Activated naive CD4-positive, alpha-beta T cell treated with anti-CD3 and anti-CD28 coated beads for 36 hours (primary cell): ENCODE data around the gene KRTAP5-8. TPM values are rescaled to one million over a fixed set of nuclear protein-coding genes. Genes with fewer than 3 reads are reported as not detected.

Experiments used
- CTCF ChIA-PET: fragments of 350-600 bp; sonication (Branson Sonifier 250); formaldehyde crosslinking; loops from one replicate; lab custom pipeline; 2021; ENCODE audit warnings: antibody characterized with exemption; lab: Charles Lee
- DNase-seq: peaks from one replicate; pipeline ENCODE4 v3.0.0-alpha.2; 2020
- H3K27ac Mint-ChIP-seq: one replicate; pipeline ENCODE4 v1.8.0; 2021; ENCODE audit warnings: mild to moderate bottlenecking, mixed read lengths
- H3K27me3 Mint-ChIP-seq: one replicate; pipeline ENCODE4 v1.8.0; 2021; ENCODE audit warnings: low read depth, mixed read lengths
- H3K36me3 Mint-ChIP-seq: one replicate; pipeline ENCODE4 v1.8.0; 2021; ENCODE audit warnings: low read depth, mixed read lengths
- H3K4me1 Mint-ChIP-seq: one replicate; pipeline ENCODE4 v1.8.0; 2021; ENCODE audit warnings: low read depth, mixed read lengths
- H3K4me3 Mint-ChIP-seq: one replicate; pipeline ENCODE4 v1.8.0; 2021; ENCODE audit warnings: mild to moderate bottlenecking, moderate library complexity, mixed read lengths
- H3K9me3 Mint-ChIP-seq: one replicate; pipeline ENCODE4 v1.8.0; 2021; ENCODE audit warnings: mixed read lengths
- intact Hi-C: fragments of 100-400 bp; cut with micrococcal nuclease; formaldehyde crosslinking; loops from one replicate; pipeline ENCODE4 v1.15.1; 2023
- total RNA-seq, 2 experiments: library from RNA; stranded (reverse); gene quantifications; one replicate each; pipeline ENCODE4 v1.2.3, GENCODE V29; 2021

Gene KRTAP5-8
- total RNA-seq, 2 experiments from 2014 or later, result not detected

DNA sequence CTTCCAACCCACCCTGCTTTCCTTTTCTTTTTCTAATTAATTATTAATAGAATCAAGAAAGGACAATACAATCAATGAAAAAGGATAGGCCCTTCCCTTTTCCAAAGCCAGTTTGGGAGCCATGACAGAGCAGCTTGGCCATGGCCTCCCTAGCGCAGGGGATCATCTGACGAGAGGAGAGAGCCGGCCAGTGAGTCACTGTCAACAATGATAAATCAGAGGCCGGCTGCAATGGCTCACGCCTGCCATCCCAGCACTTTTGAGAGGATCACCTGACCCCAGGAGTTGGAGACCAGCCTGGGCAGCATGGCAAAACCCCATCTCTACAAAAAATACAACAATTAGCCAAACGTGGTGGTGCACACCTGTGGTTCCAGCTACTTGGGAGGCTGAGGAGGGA lies 38.3 kb upstream of the KRTAP5-8 start:
- CTCF ChIA-PET, result no interaction called here
- Mint-ChIP-seq H3K4me1 (peaks cover 2% of the 10 kb centered on the region), H3K36me3 (peaks cover 67% of the 10 kb centered on the region), H3K27me3 (no peaks in the 10 kb centered on the region), H3K27ac (no peak overlapping the region), H3K9me3 (no peaks in the 10 kb centered on the region), H3K4me3 (no peak overlapping the region)
- DNase-seq, result no peak
- intact Hi-C loops, result no loop called here

DNA sequence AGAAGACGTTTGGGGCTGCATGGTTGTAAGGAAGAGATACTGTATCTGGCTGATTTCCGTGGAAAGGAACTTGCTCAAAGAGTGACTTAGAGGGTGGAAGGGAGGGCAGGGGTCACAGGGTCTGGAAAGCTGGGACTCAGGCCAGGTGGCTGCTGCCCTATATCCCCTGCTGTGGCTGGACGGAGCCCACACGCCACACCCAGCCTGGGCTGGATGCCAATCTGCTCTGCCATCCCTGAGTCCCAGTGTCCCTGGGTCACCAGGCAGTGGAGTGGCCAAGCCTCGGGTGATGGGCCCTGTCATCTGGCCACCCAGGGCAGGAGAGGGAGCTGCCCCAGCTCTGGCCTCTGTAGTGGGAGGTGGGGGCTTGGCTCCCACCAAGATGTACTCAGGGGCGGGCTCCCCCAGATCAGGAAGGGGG lies 37.2 kb upstream of the KRTAP5-8 start:
- DNase-seq, result no peak
- Mint-ChIP-seq H3K9me3 (peaks cover 2% of the 10 kb centered on the region), H3K36me3 (peaks cover 65% of the 10 kb centered on the region), H3K4me3 (no peak overlapping the region), H3K4me1 (peaks cover 2% of the 10 kb centered on the region), H3K27me3 (no peaks in the 10 kb centered on the region), H3K27ac (no peak overlapping the region)
- intact Hi-C loops, result no loop called here
- CTCF ChIA-PET, result no interaction called here

DNA sequence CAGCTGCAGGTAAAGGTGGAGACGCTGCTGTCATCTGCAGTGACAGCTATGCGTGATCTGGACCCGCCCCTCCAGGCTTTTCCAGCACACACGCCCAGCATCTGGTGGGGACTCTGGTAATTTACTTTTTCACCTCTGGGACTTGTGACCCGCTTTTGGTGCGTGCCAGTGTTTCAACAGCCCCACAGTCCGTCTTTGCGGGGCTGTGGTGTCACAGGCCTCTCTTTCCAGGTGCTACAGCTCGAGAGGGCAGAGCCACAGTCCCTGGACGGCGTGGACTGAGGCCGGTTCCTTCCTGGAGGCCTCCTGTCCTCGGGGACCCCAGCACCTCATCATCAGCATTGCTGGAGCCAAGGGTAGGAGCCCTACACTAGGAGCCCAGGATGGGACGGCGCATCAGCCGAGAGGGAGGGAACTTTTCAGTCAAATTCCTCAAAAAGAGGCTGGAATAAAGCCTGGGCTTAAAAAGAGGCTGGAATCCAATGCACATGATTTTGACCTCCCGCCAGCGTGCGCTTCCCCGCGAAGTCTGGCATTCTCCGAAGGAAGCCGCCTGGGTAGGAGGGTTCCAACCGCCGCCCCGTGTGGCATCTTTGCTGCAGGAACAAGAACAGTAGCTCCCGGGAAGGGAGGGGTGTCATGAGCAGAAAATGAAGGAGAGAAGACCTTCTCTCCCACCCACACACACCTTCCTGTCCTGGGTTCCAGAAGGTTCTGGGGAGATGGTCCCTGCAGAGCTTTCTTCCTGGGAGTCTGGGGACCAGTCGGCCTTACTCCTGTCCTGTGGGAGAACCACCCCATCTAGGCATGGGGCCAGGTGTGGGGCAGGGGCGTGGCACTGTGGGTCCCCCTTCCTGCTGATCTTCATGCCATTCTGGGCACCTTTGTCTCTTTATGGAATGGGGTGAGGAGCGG lies 36.5 kb upstream of the KRTAP5-8 start:
- Mint-ChIP-seq H3K4me3 (no peak overlapping the region), H3K27ac (no peak overlapping the region), H3K9me3 (peaks cover 8% of the 10 kb centered on the region), H3K36me3 (peaks cover 67% of the 10 kb centered on the region), H3K27me3 (no peaks in the 10 kb centered on the region), H3K4me1 (peaks cover 2% of the 10 kb centered on the region)
- intact Hi-C loops, result no loop called here
- CTCF ChIA-PET, result no interaction called here
- no peak for DNase-seq

DNA sequence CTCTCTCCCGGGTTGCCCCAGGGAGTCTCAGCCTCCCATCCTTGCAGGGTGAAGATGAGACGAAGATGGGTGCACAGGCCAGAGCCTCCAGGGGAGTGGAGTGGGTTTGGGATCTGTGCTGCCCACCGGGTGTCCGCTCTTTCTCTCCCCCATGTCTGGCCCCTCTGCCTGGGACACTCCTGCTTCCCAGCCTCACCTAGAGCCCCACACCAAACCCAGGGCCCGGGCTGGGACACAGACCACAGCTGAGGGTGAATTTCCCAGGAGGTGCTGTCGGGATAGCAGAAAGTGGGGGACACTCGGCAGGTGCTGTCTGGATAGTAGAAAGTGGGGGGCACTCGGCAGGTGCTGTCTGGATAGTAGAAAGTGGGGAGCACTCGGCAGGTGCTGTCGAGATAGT lies 35.8 kb upstream of the KRTAP5-8 start:
- Mint-ChIP-seq H3K9me3 (peaks cover 15% of the 10 kb centered on the region), H3K4me1 (peaks cover 2% of the 10 kb centered on the region), H3K27me3 (no peaks in the 10 kb centered on the region), H3K27ac (no peak overlapping the region), H3K36me3 (peaks cover 68% of the 10 kb centered on the region), H3K4me3 (no peak overlapping the region)
- CTCF ChIA-PET, result no interaction called here
- DNase-seq, result no peak
- intact Hi-C loops, result no loop called here

DNA sequence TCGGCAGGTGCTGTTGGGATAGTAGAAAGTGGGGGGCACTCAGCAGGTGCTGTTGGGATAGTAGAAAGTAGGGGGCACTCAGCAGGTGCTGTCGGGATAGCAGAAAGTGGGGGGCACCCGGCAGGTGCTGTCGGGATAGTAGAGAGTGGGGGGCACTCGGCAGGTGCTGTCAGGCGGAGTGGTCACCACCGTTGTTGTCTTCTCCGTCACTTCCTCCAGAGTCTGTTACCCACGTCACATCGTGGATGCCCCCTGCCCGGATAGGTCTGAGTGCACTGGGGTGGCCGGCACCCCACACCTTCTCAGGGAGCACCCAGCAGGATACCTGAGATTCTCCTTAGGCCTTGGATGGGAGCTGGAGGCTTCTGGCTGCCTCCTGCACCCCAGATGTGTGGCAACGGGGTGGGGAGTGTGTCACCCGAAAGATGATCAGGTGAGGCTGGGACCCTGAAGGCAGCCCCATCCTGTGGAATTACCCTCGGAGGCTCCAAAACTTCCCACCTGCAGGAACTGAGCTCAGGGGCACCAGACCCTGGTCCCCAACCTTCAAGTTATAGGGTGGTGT lies 34.9 kb upstream of the KRTAP5-8 start:
- Mint-ChIP-seq H3K4me1 (peaks cover 2% of the 10 kb centered on the region), H3K9me3 (peaks cover 19% of the 10 kb centered on the region), H3K27ac (no peak overlapping the region), H3K27me3 (no peaks in the 10 kb centered on the region), H3K4me3 (no peak overlapping the region), H3K36me3 (peaks cover 63% of the 10 kb centered on the region)
- DNase-seq, result no peak
- CTCF ChIA-PET, result no interaction called here
- intact Hi-C loops, result no loop called here

DNA sequence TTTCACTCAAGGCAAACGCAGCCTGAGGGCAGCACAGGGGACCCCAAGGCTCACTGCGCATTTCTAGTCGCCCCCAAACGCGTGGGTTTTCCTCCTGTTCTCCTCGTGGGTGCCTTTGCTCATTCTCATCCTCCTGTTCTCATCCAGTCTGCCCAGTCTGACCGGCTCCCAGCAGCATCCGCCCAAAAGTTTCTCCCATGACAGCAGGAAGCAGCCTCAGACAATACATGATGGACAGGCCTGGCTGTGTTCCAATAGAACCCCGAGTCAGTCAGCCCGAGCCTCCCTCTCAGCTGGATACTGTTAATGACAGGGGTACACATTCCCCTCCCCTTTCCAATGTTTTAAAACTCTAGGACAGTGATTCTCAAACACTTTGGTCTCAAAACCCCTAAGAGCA lies 33.3 kb upstream of the KRTAP5-8 start:
- no peak for DNase-seq
- H3K36me3 Mint-ChIP-seq, result peaks cover 56% of the 10 kb centered on the region
- CTCF ChIA-PET, result no interaction called here
- H3K27ac Mint-ChIP-seq, result no peak overlapping the region
- H3K27me3 Mint-ChIP-seq, result no peaks in the 10 kb centered on the region
- intact Hi-C loops, result no loop called here
- H3K9me3 Mint-ChIP-seq, result peaks cover 33% of the 10 kb centered on the region
- H3K4me1 Mint-ChIP-seq, result no peaks in the 10 kb centered on the region
- H3K4me3 Mint-ChIP-seq, result no peak overlapping the region

DNA sequence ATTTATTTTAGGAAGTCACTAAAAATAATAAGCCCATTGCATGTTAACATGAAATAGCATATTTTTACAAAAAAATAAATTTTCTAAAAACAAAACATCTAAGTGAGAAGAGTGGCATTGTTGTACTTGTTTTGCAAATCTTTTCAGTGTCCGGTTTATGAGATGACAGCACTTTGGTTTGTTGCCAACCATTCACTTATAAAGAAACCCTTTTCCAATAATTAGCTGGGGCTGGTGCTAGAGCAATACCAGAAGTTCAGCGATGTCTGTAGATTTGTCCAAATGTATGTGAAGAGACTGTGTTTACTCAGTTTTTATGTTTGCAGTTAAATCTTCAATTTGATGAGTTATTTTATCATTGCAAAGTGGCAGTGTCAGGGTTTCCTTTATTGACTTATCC lies 32.8 kb upstream of the KRTAP5-8 start:
- intact Hi-C loops, result no loop called here
- no peaks in the 10 kb centered on the region for H3K27me3 Mint-ChIP-seq
- CTCF ChIA-PET, result no interaction called here
- no peak overlapping the region for H3K4me3 Mint-ChIP-seq
- peaks cover 54% of the 10 kb centered on the region for H3K36me3 Mint-ChIP-seq
- no peak overlapping the region for H3K27ac Mint-ChIP-seq
- H3K9me3 Mint-ChIP-seq, result peaks cover 38% of the 10 kb centered on the region
- no peaks in the 10 kb centered on the region for H3K4me1 Mint-ChIP-seq
- DNase-seq, result no peak

DNA sequence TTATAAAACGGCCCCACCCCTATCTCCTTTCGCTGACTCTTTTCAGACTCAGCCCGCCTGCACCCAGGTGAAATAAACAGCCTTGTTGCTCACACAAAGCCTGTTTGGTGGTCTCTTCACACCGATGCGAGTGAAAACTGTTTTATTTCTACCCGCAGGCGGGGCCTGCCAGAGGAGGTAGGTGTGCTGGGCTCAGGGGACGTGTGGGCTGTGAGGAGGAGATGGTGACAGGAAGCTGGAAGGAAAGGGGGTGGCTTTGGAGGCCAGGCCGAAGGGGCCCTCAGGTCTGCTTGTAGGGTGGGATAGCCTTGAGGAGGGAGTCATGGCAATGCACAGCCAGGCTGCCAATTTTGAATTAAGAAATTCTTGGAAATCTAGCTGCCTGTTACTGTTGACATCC lies 32.0 kb upstream of the KRTAP5-8 start:
- H3K27me3 Mint-ChIP-seq, result no peaks in the 10 kb centered on the region
- no peak overlapping the region for H3K27ac Mint-ChIP-seq
- peaks cover 46% of the 10 kb centered on the region for H3K36me3 Mint-ChIP-seq
- H3K4me3 Mint-ChIP-seq, result no peak overlapping the region
- H3K9me3 Mint-ChIP-seq, result peaks cover 39% of the 10 kb centered on the region
- no peaks in the 10 kb centered on the region for H3K4me1 Mint-ChIP-seq
- CTCF ChIA-PET, result no interaction called here
- intact Hi-C loops, result no loop called here
- DNase-seq, result no peak

DNA sequence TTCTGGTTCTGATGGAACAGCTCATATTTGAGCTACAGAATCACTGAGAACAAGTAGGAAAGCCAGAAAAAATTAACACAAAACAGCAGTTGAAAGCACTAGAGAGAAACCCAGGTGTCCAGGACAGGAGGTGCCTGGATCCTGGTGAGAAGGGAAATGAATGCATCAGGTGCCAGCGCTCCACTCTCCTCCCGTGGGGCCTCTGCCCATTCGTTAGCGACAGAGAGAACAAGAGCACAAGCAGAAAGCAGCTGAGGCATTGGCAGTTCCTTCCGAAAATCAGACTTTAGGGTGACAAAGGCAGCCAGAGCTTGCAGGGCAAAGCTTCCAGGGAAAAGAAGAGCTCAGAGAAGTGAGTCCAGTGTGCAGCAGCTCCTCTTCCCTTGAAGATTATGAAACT lies 30.7 kb upstream of the KRTAP5-8 start:
- H3K27ac Mint-ChIP-seq, result no peak overlapping the region
- no peaks in the 10 kb centered on the region for H3K27me3 Mint-ChIP-seq
- no peak for DNase-seq
- peaks cover 45% of the 10 kb centered on the region for H3K9me3 Mint-ChIP-seq
- peaks cover 41% of the 10 kb centered on the region for H3K36me3 Mint-ChIP-seq
- H3K4me1 Mint-ChIP-seq, result no peaks in the 10 kb centered on the region
- CTCF ChIA-PET, result interaction anchor here (0.6 kb wide), 1 partner anchor 73 kb away, joined by 3 read pairs; no protein-coding TSS in a partner anchor
- H3K4me3 Mint-ChIP-seq, result no peak overlapping the region
- intact Hi-C loops, result no loop called here

DNA sequence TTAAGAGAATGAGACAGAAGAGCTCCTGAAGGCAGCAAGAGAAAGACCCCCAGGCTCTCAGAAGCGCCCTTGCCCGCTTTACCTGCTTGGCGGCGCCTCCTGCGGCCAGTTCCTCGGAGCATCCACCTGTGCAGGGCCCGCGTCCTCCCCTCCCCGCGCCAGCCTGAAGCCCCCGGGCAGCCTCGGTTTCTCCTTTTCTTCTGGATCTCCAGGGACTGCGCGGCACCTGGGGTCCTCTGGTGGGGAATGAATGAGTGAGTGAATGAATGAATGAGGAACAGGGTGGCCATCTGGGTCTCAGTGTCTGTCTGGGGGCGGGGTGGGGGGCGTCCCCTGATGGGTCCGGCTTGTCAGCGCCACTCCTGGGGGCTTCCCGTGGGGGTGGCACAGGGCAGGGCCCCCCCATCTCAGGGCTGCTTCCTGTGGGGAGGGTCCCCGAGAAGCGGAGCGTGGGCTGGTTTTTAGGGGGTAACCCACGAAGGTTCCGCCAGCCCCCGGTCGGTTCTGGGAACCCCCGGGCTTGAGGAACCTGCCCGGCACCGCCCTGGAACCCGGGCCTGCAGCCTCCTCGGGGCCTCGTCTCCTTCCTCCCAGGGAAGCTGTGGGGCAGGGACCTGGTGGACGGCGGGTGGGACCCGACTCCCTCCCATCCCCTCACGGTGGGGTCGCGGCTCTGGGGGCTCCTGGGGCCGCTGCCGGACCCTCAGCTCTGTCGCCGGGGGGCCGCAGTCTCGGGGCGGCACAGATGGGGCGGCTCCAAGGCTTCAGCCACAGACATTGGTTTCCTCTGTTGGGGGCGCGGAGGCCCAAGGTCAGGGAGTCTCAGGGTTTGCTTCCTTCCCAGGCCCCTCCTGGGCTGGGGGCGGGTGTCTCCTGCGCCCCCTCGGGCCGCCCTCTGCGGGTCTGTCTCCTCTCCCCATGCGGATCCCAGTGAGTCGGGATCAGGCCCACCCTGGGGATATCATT lies 19.0 kb upstream of the KRTAP5-8 start:
- Mint-ChIP-seq H3K36me3 (no peaks in the 10 kb centered on the region), H3K4me3 (no peak overlapping the region), H3K9me3 (peaks cover 7% of the 10 kb centered on the region), H3K27ac (no peak overlapping the region), H3K4me1 (no peaks in the 10 kb centered on the region), H3K27me3 (no peaks in the 10 kb centered on the region)
- DNase-seq, result no peak
- intact Hi-C loops, result no loop called here
- CTCF ChIA-PET, result no interaction called here

DNA sequence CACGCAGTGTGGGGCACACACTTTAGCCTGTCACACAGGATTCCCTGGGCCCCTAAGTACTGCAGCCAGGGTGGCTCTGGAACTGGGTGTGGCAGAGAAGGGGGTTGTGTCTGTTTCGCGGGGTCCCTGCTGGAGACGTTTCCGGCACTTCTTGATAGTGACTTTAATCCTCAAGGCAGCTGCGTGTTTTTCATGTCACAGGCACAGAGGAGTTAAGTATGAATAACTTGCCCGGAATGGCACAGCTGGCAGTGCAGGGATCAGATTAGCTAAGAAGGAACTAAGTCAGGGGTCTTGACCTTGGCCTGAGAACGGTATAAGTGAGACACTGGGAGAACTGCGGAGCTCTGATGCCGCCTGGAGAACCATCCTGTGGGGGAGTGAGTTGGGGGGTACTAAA lies 18.3 kb upstream of the KRTAP5-8 start:
- Mint-ChIP-seq H3K27ac (no peak overlapping the region), H3K36me3 (no peaks in the 10 kb centered on the region), H3K27me3 (no peaks in the 10 kb centered on the region), H3K4me3 (no peak overlapping the region), H3K9me3 (peaks cover 7% of the 10 kb centered on the region), H3K4me1 (no peaks in the 10 kb centered on the region)
- no peak for DNase-seq
- intact Hi-C loops, result no loop called here
- CTCF ChIA-PET, result interaction anchor here (0.7 kb wide), 1 partner anchor 29 kb away, joined by 4 read pairs; the partner anchor contains the start of gene KRTAP5-9

DNA sequence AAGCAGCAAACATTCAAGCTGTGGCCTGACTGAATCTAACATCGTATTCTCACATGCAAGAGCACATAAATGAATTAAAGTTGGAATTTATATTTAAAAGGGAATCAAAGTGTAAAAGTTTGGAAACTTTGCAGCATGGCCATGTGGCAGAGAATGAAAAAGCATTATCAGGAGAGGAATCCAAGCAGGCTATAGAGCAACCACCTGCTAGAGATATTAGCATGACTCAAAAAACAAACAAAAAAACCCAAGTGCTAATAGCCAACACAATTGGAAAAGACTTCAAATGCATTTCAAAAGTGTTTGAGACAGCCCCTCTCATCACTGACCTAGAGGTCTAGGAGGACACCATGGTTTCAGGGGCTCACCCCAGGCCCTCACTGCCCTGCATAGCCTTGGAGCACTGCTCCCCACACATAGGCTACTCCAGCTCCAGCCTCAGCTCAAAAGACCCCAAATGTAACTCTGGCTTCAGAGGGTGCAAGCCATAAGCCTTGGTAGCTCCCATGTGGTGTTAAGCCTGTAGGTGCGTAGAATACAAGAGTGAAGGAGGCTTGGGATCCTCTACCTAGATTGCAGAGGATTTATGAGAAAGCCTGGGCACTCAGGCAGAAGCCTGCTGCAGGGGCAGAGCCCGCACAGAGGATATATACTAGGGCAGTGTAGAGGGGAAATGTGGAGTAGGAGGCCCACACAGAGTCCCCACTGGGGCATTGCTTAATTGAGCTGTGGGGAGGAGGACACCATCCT lies 12.5 kb upstream of the KRTAP5-8 start:
- no peaks in the 10 kb centered on the region for H3K4me1 Mint-ChIP-seq
- CTCF ChIA-PET, result no interaction called here
- no peaks in the 10 kb centered on the region for H3K36me3 Mint-ChIP-seq
- intact Hi-C loops, result no loop called here
- peaks cover 5% of the 10 kb centered on the region for H3K9me3 Mint-ChIP-seq
- peaks cover 6% of the 10 kb centered on the region for H3K27me3 Mint-ChIP-seq
- no peak for DNase-seq
- H3K4me3 Mint-ChIP-seq, result no peak overlapping the region
- H3K27ac Mint-ChIP-seq, result no peak overlapping the region
